ENCODE measurements around the gene CTBP2.

DNA sequence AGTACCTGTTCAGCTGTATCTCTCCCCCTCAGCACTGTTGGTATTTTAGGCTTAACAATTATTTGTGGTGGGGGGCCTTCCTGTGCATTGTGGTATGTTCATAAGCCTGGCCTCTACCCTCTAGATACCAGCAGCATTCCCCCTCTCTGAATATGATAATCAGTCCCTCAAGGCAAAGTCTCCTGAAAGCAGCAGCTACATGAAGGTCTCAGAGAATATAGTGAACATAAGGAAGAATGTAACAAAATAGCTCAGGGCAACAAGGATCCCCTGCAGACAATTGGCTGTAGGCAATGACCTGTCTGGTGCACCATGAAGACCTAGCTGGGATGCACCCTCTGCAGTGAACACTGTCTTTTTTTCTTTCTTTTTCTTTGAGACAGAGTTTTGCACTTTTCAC lies 86.4 kb downstream of the CTBP2 start:
- TF ChIP-seq, protein P1, sequence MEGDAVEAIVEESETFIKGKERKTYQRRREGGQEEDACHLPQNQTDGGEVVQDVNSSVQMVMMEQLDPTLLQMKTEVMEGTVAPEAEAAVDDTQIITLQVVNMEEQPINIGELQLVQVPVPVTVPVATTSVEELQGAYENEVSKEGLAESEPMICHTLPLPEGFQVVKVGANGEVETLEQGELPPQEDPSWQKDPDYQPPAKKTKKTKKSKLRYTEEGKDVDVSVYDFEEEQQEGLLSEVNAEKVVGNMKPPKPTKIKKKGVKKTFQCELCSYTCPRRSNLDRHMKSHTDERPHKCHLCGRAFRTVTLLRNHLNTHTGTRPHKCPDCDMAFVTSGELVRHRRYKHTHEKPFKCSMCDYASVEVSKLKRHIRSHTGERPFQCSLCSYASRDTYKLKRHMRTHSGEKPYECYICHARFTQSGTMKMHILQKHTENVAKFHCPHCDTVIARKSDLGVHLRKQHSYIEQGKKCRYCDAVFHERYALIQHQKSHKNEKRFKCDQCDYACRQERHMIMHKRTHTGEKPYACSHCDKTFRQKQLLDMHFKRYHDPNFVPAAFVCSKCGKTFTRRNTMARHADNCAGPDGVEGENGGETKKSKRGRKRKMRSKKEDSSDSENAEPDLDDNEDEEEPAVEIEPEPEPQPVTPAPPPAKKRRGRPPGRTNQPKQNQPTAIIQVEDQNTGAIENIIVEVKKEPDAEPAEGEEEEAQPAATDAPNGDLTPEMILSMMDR (IDR thresholded peaks at IDR 0.05; ENCODE audit: low read length), result no peak
- no peak for TF ChIP-seq EZH2 (optimal IDR thresholded peaks at IDR 0.05; ENCODE audit: low read depth, low read length)

Data from MM.1S (cell line).